BJ (cell line): ENCODE data around the gene INHBB. TPM values are rescaled to one million over a fixed set of nuclear protein-coding genes. Genes with fewer than 3 reads are reported as not detected.

ENCODE experiments used
- CTCF ChIA-PET: fragments of 350-600 bp; formaldehyde crosslinking; extraction: SDS; loops from one replicate; lab custom pipeline; 2021; ENCODE audit warnings: antibody characterized with exemption, inconsistent platforms; lab: Yijun Ruan, JAX
- POLR2A ChIA-PET: fragments of 300-600 bp; sonication (Branson Sonifier 250); formaldehyde crosslinking; extraction: SDS; loops from one replicate; lab custom pipeline; 2021; ENCODE audit warnings: antibody characterized with exemption; lab: Charles Lee
- DNase-seq: peaks from one replicate; pipeline ENCODE4 v3.0.0-alpha.2; 2011; ENCODE audit warnings: low read depth
- H3K27me3 ChIP-seq: 2 replicates; pipeline ENCODE4 v1.6.0; 2011; ENCODE audit warnings: low read length; ENCODE audit not compliant: control insufficient read depth, insufficient read depth
- H3K36me3 ChIP-seq: 2 replicates; pipeline ENCODE4 v1.5.1; 2011; ENCODE audit warnings: low read length; ENCODE audit not compliant: control insufficient read depth, insufficient read depth
- H3K4me3 ChIP-seq: 2 replicates; pipeline ENCODE4 v1.5.1; 2011; ENCODE audit warnings: low read depth, mild to moderate bottlenecking, control low read depth, low read length
- polyA plus RNA-seq: library from polyadenylated mRNA; depleted of rRNA; stranded (reverse); fragments of >200 nt; gene quantifications from 2 replicates; pipeline ENCODE4 v1.2.3, GENCODE V29; 2011
- TF ChIP-seq, protein P1 (sequence below): IDR thresholded peaks from 2 replicates; pipeline ENCODE4 v1.5.1; 2011; ENCODE audit warnings: low read depth, mild to moderate bottlenecking, control low read depth, inconsistent platforms, low read length, moderate library complexity; ENCODE audit not compliant: insufficient read depth

Gene INHBB
- polyA plus RNA-seq, 1 experiment: 3.9 TPM

DNA sequence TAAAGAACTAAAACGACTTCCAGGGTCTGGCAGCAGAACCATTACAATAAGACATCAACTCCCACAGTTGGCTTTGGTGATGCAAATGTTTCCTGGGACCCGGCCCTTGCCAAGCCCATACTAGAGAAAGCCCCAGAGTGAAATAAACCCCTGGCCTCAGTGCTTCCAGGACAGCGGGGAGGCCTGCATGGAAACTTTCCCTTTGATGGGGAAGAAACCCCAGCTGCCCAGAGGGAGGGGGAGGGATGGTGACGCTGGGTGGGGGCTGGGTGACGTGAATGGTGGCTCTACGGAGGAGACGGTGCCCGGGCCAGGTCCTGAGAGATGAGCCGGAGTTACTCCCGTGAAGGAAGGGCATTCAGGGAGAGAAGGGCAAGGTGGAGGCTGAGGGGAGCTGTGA, 27.5 kb downstream of the INHBB start:
- TF ChIP-seq, protein P1, sequence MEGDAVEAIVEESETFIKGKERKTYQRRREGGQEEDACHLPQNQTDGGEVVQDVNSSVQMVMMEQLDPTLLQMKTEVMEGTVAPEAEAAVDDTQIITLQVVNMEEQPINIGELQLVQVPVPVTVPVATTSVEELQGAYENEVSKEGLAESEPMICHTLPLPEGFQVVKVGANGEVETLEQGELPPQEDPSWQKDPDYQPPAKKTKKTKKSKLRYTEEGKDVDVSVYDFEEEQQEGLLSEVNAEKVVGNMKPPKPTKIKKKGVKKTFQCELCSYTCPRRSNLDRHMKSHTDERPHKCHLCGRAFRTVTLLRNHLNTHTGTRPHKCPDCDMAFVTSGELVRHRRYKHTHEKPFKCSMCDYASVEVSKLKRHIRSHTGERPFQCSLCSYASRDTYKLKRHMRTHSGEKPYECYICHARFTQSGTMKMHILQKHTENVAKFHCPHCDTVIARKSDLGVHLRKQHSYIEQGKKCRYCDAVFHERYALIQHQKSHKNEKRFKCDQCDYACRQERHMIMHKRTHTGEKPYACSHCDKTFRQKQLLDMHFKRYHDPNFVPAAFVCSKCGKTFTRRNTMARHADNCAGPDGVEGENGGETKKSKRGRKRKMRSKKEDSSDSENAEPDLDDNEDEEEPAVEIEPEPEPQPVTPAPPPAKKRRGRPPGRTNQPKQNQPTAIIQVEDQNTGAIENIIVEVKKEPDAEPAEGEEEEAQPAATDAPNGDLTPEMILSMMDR: no peak
- ChIA-PET CTCF (no interaction called here), POLR2A (no interaction called here)
- no peak for DNase-seq
- no peaks in the 10 kb centered on the region for H3K36me3 ChIP-seq
- no peak overlapping the region for H3K4me3 ChIP-seq
- peaks cover 6% of the 10 kb centered on the region for H3K27me3 ChIP-seq

DNA sequence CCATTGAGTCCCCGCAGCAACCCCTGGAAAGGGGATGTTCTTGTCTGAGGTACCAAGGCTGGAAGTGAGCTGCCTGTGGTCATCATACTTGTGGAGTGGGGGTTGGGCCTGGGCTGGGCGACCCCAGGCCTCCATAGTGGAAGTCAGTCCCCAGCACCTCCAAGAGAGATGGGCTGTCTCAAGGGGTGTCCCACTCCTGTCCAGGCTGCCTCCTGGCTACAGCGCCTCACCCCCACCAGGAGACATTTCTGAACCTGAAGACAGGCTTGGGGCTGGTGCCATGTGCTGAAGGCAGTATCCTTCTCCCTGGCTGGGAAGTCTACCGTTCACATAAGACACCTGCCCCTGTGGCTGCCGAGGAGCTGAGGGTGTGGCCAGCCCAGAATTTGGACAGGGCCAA, 28.9 kb downstream of the INHBB start:
- POLR2A ChIA-PET: no interaction called here
- Histone ChIP-seq H3K36me3 (no peaks in the 10 kb centered on the region), H3K27me3 (peaks cover 6% of the 10 kb centered on the region), H3K4me3 (no peak overlapping the region)
- TF ChIP-seq, protein P1: no peak
- CTCF ChIA-PET: no interaction called here
- no peak for DNase-seq

DNA sequence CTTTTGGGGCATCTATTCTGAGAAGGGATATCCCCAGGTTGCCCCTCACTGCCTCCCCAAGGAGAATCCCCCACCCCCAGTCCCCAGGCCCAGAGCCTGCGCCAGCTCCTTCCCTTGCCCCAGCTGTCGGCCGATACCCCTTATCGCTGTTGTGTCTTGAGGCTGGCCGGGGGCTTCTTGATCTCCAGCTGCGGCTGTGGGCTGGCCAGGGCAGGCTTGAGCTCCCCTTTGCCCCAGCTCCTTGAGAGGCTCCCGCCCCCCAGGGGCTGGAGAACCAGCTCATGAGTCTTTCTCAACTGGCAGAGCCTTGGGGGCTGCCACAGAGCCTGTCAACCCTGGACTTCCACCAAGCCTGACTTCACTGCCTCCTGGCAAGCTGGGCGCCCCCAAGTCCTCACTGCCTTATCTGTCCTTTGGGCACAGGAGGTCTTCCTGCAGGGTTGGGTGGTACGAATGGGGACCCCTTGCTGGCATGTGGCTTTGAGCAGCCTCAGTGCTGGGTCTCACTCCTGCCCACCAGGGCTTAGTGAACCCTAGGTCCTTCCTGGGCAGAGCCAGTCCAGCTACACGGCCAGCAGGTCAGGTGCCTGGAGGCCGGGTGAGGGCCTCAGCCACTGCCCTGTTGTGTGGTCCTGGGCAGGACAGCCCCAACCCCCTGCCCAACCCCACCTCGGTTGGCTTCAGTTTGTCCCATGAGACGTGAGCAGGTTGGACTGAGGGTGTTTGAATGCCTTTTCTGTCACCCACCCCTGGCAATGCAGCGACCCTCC, 29.5 kb downstream of the INHBB start:
- TF ChIP-seq, protein P1: no peak
- Histone ChIP-seq H3K27me3 (peaks cover 10% of the 10 kb centered on the region), H3K36me3 (no peaks in the 10 kb centered on the region), H3K4me3 (no peak overlapping the region)
- POLR2A ChIA-PET: no interaction called here
- CTCF ChIA-PET: no interaction called here
- no peak for DNase-seq

DNA sequence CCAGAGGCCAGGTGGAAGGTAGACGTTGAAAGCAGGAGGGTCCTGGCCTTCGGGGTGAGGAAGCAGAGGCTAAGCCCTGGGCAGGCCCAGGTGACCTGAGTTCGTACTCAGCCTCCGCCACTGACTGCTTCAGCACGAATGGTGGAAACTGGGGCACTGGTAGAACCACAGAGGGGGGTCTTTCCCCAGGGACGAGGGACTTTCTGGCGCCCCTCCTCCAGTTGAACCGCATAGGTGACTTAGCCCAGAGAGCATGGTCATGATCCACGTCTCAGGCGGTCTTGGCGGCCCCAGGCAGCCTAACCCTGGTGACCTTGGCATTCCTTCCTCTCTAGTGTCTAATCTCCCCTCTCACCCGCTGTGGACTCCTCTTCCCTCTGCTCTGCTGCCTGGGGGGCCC, 30.2 kb downstream of the INHBB start:
- DNase-seq: no peak
- ChIA-PET CTCF (no interaction called here), POLR2A (no interaction called here)
- TF ChIP-seq, protein P1: no peak
- Histone ChIP-seq H3K4me3 (no peak overlapping the region), H3K36me3 (no peaks in the 10 kb centered on the region), H3K27me3 (peaks cover 14% of the 10 kb centered on the region)

DNA sequence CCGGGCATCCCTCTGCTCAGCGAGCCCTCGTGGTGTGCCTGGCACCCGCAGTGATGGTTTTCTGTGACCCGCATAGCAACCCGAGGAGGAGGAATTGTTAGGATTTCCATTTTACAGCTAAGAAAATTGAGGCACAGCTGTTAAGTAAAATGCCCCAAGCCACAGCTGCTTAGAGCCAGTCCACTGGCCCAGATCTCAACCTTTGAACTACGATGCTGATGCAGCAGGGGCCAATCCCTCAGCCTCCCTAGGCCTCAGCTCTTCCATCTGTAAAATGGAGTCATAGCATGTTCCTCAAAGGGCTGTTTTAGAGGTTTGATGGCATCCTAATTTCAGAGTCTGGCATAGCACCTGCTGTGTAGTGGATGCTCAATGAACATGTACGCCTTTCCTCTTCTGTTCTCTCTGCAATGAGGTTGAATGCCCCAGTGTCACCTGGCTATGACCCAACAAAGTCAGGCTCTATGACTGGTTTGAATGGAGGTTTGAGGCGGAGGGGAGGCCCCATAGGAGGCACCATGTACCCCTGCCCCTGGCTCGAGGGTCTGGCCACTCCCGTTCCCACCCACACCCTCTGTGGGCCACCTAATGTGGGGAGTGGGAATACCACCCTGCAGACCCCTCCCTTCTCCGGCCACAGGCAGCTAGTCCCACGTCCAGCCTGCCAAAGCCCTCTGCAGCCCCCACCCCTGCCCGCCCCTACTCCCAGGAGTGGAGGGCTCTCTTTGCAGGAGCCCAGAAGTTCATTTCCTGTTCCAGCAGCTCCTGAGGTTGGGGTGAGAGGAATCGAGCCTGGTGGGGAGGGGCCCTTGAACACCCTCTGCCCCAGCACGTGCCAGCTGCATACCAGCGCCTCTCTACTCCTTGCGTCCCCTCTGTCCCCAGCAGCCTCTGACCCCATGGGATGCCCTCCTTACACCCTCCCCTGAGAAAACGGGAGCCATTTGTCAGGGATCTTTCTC, 31.0 kb downstream of the INHBB start:
- Histone ChIP-seq H3K4me3 (no peak overlapping the region), H3K36me3 (no peaks in the 10 kb centered on the region), H3K27me3 (peaks cover 16% of the 10 kb centered on the region)
- DNase-seq: no peak
- TF ChIP-seq, protein P1: no peak
- CTCF ChIA-PET: interaction anchor here (0.7 kb wide), 1 partner anchor 22 kb away, joined by 3 read pairs; no protein-coding TSS in a partner anchor
- POLR2A ChIA-PET: no interaction called here
